H54 (cell line): ENCODE results near the gene KRTAP2-2.

Source experiments
- DNase-seq: peaks from one replicate; pipeline ENCODE4 v3.0.0; 2011; ENCODE audit warnings: low spot score, mixed read lengths; ENCODE audit not compliant: insufficient read length
- FAIRE-seq: peaks from 3 replicates; lab custom pipeline; 2011; peaks lifted over from hg19 to GRCh38; lab: Jason Lieb, UNC
- POLR2A ChIP-seq: IDR thresholded peaks from 2 replicates; pipeline ENCODE4 v1.6.1; 2011; ENCODE audit warnings: low read depth, mild to moderate bottlenecking, low read length

KRTAP2-2 gene

GRCh38 chr17:41020336-41020735 lies 34.7 kb downstream of the KRTAP2-2 start:
- DNase-seq (no peak), FAIRE-seq (no peak)
- TF ChIP-seq POLR2A, result no peak

- DNase-seq, result no peak
- no peak for TF ChIP-seq POLR2A
- no peak for FAIRE-seq
Observed at GRCh38 chr17:41019415-41019814, 35.6 kb downstream of the KRTAP2-2 start.

GRCh38 chr17:41018541-41018940 lies 36.5 kb downstream of the KRTAP2-2 start:
- DNase-seq (no peak), FAIRE-seq (no peak)
- TF ChIP-seq POLR2A, result no peak

GRCh38 chr17:41016578-41017215 lies 38.3 kb downstream of the KRTAP2-2 start:
- no peak for TF ChIP-seq POLR2A
- no peak for DNase-seq
- no peak for FAIRE-seq

GRCh38 chr17:41015454-41015853 lies 39.6 kb downstream of the KRTAP2-2 start:
- DNase-seq (no peak), FAIRE-seq (no peak)
- TF ChIP-seq POLR2A, result no peak

GRCh38 chr17:41013606-41014005 lies 41.4 kb downstream of the KRTAP2-2 start:
- no peak for TF ChIP-seq POLR2A
- DNase-seq, result no peak
- FAIRE-seq, result no peak

- DNase-seq (no peak), FAIRE-seq (peak; percentile 70)
- no peak for TF ChIP-seq POLR2A
Observed at GRCh38 chr17:41013181-41013580, 41.8 kb downstream of the KRTAP2-2 start.

- TF ChIP-seq POLR2A, result no peak
- no peak for FAIRE-seq
- no peak for DNase-seq
Observed at GRCh38 chr17:41012326-41013120, 42.5 kb downstream of the KRTAP2-2 start.

- TF ChIP-seq POLR2A, result no peak
- DNase-seq (no peak), FAIRE-seq (no peak)
Observed at GRCh38 chr17:41010441-41010840, 44.6 kb downstream of the KRTAP2-2 start.

GRCh38 chr17:41009936-41010335 lies 45.1 kb downstream of the KRTAP2-2 start:
- no peak for TF ChIP-seq POLR2A
- DNase-seq (no peak), FAIRE-seq (no peak)

GRCh38 chr17:41009301-41009760 lies 45.7 kb downstream of the KRTAP2-2 start:
- no peak for DNase-seq
- TF ChIP-seq POLR2A, result no peak
- FAIRE-seq, result no peak

- FAIRE-seq (no peak), DNase-seq (no peak)
- TF ChIP-seq POLR2A, result no peak
Observed at GRCh38 chr17:41008811-41009210, 46.2 kb downstream of the KRTAP2-2 start, which contains the start of gene KRTAP3-1. Gene KRTAP3-1, minus strand, starts transcription at chr17:41009128. Its CDS starts 54 bp downstream, at chr17:41009074.
